OCI-LY7 (cell line): ENCODE measurements around the gene LAMC1.

Source experiments
- CTCF ChIP-seq: fragments of 200-600 bp; sonication (generic); conservative IDR thresholded peaks from 2 replicates; pipeline ENCODE4 v1.5.1; 2014; ENCODE audit warnings: mild to moderate bottlenecking, antibody characterized with exemption, low read length, moderate library complexity, mixed read lengths
- EZH2phosphoT487 ChIP-seq: fragments of 200-600 bp; sonication (generic); IDR thresholded peaks from 2 replicates; pipeline ENCODE4 v1.6.1; 2018; ENCODE audit warnings: low read depth, borderline replicate concordance, mild to moderate bottlenecking, mixed run types, antibody characterized with exemption, low read length, moderate library complexity, mixed read lengths

DNA sequence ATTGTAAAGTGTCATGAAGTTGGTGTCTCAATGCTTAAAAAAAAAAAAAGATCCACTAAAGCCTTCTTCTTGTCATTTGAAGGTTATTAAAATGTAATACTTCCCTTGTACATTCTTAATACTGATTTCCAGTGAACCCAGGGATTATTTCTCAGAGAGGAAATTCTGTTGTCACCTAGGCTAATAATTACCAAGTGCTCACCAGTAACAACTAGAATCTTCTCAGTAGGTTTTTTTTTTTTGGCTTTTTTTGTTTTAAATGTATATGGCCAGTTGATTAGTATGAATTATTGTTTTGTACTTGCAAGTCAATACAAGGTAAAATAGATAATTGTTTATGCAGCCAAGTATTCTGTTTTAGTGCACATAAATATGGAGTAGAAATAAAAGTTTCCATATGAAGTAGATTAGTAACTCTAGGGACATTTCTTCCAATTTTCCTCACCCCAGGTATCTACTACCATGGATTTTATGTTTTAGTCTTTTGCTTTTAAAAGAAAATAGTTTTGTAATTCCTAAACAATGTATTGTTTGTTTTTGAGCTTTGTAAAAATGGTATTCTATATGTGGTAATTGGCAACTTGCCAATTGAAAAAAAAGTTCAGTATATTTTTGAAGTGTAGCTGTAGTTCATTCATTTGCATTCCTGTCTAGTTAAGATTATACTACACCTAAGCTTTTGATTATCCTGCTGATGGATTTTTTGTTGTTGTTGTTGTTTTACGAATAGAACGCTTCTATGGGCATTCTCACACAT lies 21.9 kb downstream of the LAMC1 start:
- TF ChIP-seq CTCF, result no peak
- TF ChIP-seq EZH2phosphoT487, result no peak
